ENCODE results near the gene MAP3K7.

MAP3K7 gene

DNA sequence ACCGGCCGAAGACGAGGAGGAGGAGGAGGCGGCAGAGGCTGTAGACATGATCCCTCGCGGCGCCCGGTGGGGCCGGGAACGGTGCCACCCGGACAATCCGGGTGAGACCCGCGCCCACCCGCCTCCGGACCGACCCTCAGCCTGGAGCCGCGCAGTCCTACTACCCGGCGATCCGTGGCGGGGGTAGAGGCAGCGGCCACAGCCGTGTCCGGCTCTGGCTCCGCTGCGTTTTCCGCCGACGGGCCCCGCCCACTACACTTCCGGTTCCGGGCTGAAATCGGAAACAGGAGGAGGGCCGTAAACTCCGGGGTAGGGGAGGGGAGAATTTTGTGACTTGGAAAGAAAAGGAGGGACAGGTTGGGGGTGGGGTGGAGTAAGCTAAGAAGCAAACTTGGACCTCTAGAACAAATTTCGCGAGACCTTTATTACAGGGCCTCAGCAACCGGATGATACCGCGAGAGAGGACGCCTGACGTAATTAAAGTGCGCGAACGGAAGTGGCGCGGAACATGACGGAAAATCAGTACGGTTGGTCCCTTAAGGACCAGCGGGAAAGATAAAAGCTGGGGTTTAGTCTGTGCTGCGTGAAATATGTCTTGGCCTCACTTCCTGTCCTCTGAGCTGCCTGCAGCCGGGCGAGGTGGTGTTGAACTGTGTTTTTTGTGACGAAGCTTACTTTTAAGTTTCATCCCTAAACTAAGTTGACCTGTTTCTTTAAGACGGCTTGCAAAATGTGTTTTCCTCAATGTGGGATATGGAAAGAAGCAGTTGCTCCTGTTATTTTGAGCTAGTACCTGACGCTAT is at the start of gene MAP3K7:
Gene MAP3K7, minus strand, starts transcription at position 237 of the 803 bp plus-strand sequence. Its CDS starts 189 bp downstream, at position 48.
- peak; percentile 84 for DNase-seq (ENCODE audit: low spot score)

DNA sequence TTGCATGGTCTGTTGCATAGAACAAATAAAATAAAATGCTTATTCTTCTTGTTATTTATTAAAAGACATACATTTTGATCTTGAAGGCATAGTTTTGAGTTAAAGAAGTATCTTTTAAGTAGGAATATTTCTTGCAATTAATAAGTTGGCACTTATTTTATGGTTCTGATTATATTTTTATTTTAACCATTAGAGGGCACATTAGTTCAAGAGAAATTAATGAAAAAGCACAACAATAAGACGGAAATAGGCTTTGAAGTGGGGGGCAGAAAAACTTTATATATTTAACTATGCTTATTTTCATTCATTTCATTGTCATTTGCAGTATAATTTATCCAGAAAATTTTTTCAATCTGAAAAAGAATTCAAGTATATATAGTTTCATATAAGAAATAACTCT is 44.2 kb upstream of the MAP3K7 start:
- DNase-seq (ENCODE audit: low spot score) = no peak

DNA sequence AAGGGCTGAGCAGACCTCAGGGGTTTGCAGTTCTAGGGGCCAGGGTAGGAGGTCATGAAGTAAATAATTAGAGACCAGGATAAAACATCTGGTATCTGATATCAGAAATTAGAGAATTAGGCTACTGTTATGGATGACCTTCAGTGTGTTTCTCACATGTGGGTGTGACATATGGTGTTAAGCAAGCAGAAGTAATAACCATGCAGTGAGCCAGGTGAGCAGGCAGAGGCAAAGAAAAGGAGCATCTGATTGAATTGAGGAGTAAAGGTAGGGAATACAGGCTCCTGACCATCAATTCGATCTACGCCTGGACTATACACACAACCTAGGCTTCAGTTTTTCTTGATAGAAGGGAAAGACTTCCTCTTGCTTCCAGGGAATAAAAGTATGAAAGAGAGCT is 34.7 kb upstream of the MAP3K7 start:
- no peak for DNase-seq (ENCODE audit: low spot score)

DNA sequence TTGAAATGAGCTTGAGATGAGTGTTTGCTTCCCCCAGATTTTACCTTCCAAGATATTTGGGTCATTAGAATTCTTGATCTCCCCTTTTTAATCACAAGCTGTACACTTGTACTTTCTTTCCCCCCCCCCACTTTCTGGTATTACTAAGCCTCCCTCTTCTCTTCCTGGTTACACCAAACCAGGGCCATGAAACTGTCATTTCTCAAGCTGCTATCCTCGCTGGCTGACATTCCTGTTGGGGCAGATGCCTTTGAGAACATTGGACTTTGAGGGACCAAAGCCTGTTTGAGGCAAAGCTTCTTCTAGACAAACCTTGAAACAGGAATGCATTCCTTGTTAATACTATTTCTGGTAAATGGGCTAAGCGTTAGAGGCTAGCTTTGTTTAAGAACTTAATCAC is 32.3 kb upstream of the MAP3K7 start:
- no peak for DNase-seq (ENCODE audit: low spot score)

DNA sequence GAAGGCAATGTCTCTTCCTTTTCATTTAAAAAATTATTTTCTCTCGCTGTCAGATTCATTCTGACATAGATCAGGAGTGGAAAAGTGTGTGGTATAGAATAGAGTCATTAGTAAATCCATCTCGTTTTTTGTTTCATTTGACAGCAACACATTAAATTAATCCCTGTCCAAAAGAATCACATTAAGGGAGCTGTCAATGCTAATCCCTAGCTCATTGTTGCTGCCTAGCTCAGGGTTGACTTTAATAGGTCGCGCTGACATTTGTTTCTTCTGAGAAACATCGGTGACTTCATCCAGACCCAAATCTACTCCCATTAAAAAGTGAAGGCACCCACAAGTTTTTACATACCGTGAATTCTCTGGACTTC is 25.4 kb upstream of the MAP3K7 start:
- DNase-seq (ENCODE audit: low spot score) = no peak

DNA sequence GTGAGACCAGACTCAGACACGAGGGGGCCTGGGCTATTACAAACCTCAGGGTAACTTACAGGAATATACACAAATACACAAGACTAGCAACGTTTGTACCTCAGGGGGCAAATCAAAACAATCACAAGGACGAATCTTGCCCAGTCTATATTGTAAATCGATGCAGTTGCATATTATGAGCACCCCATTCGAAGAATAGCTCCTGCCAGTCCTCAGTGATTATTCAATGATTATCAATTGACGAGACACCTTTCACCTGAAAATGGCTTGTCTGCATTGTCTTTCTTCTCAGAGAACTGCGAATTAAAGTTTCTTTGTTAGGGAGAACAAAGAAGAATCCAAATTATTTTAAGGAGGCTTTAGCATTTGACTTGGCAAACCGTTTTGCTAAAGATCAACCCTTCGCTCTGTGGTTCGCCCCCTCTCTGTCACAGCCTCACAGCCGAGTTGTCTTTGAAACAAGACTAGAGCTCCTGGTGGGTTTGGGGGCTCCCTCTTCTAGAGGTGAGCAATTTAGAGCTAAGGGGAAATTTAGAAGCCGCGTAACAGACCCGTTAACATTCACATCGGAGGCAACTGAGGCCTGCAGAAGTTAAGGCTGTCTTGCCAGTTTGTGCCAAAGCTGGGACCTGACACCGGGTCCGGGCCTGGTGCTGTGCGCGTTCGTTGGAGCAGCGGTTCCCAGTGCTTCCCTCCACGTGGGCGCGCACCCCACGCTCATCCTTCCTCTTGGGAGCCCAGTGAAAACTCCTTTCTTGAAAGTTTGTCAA is 24.9 kb upstream of the MAP3K7 start:
- no peak for DNase-seq (ENCODE audit: low spot score)

DNA sequence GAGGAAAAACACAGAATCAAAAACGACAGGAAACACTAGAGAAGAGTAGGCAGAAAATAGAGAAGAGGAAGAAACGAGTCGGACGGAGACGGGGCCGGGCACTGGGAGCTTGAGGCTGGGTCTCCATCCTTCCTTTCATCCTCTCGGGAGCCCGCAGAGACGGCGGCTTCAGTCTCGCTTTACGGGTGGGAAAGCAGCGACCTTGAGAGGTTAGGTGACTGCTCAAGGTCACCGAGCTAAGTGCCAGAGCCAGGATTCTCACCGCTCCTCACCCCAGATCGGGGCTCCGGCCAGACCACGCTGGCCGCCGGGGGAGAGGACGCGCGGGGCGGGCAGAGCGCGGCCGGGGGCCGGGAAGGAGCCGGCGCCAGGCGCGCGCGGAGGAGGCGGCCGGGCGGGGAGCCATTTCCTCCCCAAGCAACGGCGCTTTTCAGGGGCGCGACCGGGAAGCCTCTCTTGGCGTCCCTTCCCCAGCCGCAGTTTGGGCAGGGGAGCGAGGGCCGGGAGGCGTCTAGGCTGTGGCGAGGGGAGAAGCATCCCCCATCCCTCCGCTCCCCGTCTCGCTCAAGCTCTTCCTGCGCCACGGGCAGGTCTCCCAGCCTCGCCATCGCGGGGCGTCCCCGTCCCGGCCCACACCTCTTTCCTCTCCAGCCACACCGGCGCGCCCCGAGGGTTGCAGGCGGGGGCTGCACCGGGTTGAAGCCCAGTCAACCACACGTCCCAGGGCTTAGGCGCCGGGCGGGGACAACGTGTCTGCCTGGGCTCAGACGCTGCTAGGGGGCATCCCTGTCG is 24.1 kb upstream of the MAP3K7 start:
- peak; percentile 63 for DNase-seq (ENCODE audit: low spot score)

DNA sequence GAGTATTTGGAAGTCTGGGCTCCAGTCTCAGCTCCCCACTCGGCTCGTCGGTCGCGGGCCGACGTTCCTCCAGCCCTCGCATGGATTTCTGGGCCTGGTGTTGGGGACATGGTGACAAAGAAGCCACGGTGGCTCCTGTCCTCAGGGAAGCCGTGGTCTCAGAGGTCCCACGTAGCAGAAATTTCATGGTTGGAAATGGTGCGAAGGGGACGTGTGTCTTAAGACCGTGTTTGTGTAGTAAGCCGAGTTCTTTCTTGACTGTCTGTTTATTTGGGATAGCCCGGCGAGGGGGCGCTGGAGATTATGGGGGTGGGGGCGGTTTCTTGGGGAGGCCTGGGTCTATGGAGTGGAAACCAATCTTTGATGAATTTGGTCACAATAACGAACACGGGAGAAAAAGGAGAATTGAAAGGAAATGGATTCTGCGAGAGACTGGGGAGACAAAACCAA is 23.5 kb upstream of the MAP3K7 start:
- DNase-seq (ENCODE audit: low spot score) = no peak

DNA sequence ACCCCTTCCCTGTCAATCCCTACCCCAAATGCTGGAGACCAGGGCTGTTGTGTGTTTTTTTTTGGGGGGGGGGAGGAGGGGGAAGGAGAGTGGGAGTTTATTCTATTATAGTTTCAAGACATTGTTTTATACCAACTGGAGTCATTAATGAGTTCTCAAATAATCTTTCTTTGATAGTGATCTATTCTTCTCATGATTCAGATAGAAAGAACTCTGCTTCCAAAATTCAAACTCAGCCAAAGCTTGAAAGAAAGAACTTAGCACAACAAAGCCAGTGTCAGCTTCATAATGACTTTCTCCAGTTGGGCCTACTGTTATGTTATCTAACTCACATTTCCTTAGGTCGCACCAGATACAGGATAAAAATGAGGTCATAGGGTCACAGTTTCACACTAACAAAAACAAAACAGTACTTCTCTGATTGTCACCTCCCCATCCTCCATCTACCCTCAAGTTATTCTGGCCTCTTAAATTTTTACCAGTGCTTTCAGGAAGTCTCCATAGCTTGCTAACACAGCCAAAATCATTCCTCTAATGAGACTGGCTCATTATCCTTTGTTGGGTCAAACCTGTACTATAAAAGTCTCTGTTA is 19.0 kb upstream of the MAP3K7 start:
- no peak for DNase-seq (ENCODE audit: low spot score)

DNA sequence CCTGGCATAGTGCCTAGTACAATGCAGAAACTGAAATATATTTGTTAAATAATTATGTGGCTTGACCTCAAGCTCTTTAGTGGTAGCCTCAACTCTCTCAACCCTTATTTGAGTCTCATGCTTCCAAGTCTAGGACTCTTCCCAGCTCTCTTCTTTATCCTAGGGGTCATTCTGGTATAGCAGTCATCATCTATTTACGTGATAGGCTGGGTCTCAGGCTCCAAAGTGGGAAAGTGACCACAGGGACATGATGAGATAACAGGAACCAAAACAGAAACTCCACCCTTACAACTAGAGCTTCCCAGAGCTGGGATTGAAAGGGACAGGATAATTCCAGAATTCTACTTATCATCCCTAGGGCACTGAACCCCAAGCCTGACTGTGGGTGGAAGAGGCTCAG is 17.7 kb upstream of the MAP3K7 start:
- DNase-seq (ENCODE audit: low spot score) = no peak

DNA sequence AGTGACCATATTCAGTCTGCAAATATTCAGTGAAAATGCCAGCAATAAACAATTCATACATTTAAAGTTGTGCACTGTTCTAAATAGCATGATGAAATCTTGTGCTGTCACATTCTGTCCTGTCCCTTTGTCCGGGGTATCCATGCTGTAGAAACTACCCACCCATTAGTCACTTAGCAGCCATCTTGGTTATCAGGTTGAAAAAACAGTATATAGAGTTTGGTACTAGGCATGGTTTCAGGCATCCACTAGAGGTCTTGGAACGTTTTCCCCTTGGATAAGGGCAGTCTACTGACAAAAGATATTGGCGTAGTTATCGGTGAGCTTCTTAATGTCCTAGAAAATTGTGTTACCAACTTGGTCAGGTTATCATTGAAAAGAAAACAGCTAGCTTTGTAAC is 12.3 kb upstream of the MAP3K7 start:
- DNase-seq (ENCODE audit: low spot score) = no peak

DNA sequence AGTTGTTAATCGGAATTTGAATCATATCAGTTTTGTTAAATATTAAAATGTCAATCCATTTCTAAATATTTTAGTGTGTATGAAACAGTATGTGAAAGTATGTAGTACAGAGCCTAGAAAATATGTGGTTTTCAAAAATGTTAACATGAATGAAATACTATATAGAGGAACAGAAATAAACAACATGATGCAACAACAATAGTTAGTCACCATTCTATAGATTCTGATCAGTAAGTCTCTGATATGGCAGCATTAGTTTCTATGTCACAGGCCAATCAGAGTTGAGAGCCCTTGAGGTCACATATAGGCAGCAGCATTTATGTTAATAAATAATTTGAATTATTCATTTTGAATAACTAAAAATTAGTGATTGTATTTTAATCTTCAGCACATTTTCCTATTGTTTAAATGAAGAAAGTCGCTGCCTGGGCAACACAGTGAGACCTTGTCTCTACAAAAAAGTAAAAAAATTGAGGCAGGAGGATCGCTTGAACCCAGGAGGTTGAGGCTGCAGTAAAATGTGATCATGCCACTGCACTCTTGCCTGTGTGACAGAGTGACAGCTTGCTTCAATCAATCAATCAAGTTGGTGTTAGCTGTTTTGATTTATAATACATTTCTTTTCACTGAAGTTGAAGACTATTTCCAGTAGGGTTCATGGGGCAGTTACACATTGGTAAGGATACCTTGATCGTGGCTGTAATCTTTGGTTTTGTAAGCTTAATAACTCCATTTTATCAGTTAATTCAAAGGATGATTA is 11.5 kb upstream of the MAP3K7 start:
- DNase-seq (ENCODE audit: low spot score) = no peak

DNA sequence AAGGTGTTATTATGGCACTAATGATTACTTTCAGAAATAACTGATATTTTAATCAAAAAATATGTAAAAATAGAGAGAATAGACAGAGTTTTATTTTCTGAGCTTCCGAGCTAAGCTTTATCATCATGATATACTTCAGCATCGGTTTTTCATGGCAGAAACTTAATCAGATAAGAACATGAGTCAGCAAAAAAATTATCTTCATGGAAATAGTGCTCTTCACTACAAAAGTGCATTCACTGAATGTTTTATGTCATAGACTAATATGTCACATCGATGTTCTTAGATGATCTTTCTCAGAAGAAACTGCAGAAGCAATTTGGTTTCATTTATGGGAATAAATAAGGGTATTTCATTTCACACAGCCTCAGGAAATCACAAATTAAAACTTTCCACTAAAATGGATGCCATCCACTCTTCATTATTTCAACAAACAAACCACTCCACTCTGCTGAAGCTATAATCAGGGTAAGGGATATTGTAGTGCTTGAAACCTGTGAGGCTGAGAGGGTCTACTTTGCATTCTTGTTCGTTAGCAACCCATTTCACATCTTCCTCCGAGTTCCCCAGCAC is 10.2 kb upstream of the MAP3K7 start:
- peak; percentile 12 for DNase-seq (ENCODE audit: low spot score)

DNA sequence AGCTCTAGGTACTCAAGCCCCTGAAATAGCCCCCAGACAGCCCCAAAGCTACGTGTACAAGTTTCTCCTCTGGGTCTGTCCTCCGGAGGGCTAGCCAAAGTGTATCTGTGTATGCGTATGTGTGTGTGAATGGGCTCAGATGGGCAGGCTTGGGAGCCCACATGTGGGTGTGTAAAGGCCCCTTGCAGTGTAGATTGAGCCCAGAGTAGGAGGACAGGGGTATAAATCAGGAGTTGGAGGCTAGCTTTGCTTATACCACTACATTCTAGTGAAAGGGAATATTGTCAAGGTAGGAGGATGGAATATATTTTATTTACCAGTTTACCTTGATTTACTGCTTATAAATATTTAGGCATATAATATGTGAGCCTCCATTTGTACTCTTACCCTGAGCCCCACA is 9.0 kb upstream of the MAP3K7 start:
- DNase-seq (ENCODE audit: low spot score) = no peak

DNA sequence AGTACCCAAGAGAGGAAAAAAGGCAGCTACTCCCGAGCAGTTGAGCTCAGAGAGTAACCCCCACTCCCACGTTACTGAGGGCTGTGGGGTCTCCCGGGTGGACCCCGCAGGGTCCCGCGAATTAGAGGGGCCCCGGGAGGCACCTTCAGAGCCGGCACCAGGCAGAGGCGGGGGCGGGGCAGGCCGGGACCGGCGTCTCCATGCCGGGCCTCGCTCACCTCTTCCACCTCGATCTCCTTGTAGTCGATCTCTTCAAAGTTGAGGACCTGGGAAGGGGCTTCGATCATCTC is 381 bp downstream of the MAP3K7 start:
- peak; percentile 23 for DNase-seq (ENCODE audit: low spot score)

DNA sequence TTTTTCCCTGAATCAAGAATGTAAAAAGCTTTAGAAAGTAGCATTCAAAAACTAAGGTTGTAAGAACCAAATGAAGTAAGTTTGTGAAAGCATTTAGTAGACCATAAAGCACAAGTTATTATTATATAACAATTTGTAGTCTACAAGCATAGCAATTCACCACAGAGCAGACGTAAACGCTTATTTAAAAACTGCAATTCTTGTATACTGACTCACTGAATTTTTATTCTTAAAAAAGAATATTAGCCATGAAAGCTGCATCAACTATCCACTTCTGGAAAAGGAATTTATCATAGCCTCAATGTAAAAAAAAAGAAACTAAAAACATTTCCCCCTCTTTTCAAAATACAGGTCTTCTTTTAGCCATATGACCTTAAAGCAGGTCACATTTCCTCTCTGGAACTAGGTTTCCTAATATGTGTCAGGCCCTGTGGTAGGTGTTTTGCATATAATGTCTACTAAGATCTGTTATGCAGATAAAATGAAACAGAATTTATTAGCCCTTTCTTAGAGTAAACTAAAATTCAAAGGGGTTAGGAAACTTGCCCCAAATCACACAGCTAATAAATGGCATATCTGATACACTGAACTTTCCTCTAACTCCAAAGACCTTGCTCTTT is 2.1 kb downstream of the MAP3K7 start:
- no peak for DNase-seq (ENCODE audit: low spot score)

DNA sequence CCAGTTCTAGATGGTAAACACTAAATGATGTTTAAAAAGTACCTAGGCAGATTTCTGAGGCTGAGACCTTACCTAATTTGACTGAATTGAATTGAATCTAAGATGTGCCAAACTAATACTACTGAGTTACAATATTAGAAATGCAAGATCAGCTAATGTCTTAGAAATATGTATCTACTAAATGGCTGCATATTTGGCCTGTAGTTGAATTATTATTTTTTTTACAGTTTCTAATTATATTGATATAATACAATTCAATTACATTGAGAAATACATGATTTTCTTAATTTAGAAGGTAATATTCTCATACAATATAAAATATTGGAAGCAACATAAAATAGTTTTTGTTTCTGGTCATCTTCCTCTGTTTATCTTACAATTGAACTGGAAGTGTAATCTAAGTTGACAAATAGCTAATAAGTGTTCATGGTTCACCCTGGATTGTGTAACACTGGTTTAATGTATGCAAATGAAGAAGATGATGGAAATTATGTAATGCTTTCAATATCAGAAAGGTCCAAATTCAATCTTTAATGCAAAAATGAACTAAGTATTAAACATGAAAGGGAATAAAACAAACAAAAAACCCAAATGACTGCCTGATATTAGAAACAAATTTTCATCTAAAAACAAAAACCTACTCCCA is 2.9 kb downstream of the MAP3K7 start:
- DNase-seq (ENCODE audit: low spot score) = no peak

DNA sequence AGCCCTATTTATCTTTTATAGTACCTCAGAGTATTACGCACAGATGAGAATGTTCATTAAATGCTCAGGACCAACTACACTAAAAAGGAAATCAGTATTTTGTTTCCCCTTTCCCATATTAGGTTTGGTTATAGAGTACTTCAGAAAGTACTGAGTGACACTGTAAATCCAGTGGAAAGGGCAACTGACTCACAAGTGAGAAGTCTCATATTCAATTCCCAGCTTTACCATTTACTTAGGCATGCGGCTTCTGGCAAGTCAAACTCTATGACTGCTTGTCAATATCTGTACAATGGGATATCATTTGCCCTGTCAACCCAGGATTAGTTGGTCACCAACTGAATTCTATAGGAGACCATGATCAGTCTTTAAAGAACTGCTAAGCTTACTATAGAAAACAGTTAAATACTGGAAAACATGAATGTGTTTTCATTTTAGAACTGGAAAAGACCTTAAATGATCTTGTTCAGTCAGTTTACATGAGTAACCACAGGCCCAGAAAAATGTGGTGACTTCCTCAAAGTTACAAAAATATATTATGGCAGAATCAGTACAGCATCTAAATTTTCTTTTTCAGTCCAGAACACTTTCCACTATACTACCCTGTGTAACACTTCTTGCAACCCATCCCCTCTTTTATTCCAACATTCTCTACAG is 3.6 kb downstream of the MAP3K7 start:
- no peak for DNase-seq (ENCODE audit: low spot score)

DNA sequence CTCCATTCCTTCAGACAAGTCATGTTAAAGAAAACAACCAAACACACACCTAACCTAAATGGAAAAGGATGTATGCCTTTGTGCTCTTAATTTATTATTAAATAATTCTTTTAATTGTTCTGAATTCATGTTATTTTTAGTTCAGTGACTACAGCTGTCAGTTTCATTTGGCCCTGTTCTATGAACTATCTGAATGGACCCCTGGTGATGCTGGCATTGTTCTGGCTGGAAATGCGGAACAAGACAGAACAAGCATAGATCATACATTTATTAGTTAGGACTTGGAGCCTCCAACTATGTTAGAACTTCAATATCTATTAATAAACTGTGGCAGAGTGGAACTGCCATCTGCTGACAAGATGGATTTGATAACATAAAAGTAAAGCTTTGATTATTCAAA is 5.7 kb downstream of the MAP3K7 start:
- DNase-seq (ENCODE audit: low spot score) = no peak
